Activated T-helper 1 cell treated with anti-CD3 and anti-CD28 coated beads, Interleukin-12 subunit alpha, Interleukin-12 subunit beta, Interleukin-2, Interleukin-4 antibody, amounts not matched to agents 30 ng/mL and 10 ng/mL and 1 ng/mL, durations not matched to agents 14 hours and 24 hours and 36 hours (primary cell): Measurements from ENCODE around the gene CREB5. TPM values are rescaled to one million over a fixed set of nuclear protein-coding genes. Genes with fewer than 3 reads are reported as not detected.
"Not testable (repeated sequence)": the region's sequence is repeated elsewhere in the genome, so short reads cannot be mapped to it uniquely, and the experiment has no call there.

Experiments used
- DNase-seq: peaks from one replicate; pipeline ENCODE4 v3.0.0; 2021; ENCODE audit warnings: low spot score
- H3K27ac Mint-ChIP-seq: one replicate; pipeline ENCODE4 v1.8.0; 2021; ENCODE audit warnings: mild to moderate bottlenecking, mixed read lengths
- H3K27me3 Mint-ChIP-seq: one replicate; pipeline ENCODE4 v1.8.0; 2022; ENCODE audit warnings: mild to moderate bottlenecking, moderate library complexity, mixed read lengths; ENCODE audit not compliant: insufficient read depth
- H3K36me3 Mint-ChIP-seq: one replicate; pipeline ENCODE4 v1.8.0; 2021; ENCODE audit warnings: low read depth, mixed read lengths
- H3K4me1 Mint-ChIP-seq: one replicate; pipeline ENCODE4 v1.8.0; 2021; ENCODE audit warnings: low read depth, mixed read lengths
- H3K4me3 Mint-ChIP-seq: one replicate; pipeline ENCODE4 v1.8.0; 2021; ENCODE audit warnings: mild to moderate bottlenecking, moderate library complexity, mixed read lengths
- H3K9me3 Mint-ChIP-seq: one replicate; pipeline ENCODE4 v1.8.0; 2021; ENCODE audit warnings: mixed read lengths
- intact Hi-C: fragments of 100-400 bp; cut with micrococcal nuclease; formaldehyde crosslinking; loops from one replicate; pipeline ENCODE4 v1.15.1; 2024
- total RNA-seq: library from RNA; stranded (reverse); gene quantifications from 2 replicates; pipeline ENCODE4 v1.2.3, GENCODE V29; 2022

CREB5 gene
- total RNA-seq, 1 donor from 2014 or later: not detected

DNA sequence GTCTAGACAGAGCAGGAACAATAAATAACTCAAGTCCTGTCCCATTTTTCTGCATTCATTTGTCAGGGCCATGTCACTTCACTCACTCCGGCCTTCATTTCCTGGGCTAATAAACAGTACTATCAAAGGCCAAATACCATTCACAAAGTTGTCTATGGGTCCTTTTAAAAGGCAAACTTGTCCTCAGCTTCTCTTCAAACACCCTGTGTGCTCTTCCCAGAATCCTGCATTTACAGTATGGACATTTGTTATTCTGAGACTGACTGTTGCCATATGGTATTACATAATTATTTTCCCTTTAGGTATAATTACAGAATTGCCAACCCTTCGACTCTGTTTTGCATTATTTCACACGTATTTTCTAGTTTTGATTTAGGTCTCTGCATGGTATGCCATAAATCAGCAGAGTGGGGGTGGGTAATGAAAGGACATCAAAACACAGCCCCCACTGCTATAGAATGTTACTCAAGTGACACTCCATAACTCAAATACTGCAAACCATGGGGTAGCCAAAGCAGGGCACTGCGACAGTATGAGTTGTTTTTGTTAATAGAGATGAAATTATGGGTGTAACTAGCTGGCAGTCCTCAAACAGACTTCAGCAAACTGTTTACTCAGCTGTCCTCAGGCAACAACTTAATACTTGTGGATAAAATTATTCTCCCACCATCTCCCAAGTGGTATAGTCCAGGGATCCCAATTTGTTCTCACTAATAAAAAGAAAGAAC, 362.1 kb downstream of the CREB5 start:
- H3K4me1 Mint-ChIP-seq: no peaks in the 10 kb centered on the region
- H3K4me3 Mint-ChIP-seq: no peak overlapping the region
- no peak overlapping the region for H3K27ac Mint-ChIP-seq
- DNase-seq: no peak
- no peaks in the 10 kb centered on the region for H3K36me3 Mint-ChIP-seq
- intact Hi-C loops: no loop called here
- H3K9me3 Mint-ChIP-seq: no peaks in the 10 kb centered on the region
- no peaks in the 10 kb centered on the region for H3K27me3 Mint-ChIP-seq

DNA sequence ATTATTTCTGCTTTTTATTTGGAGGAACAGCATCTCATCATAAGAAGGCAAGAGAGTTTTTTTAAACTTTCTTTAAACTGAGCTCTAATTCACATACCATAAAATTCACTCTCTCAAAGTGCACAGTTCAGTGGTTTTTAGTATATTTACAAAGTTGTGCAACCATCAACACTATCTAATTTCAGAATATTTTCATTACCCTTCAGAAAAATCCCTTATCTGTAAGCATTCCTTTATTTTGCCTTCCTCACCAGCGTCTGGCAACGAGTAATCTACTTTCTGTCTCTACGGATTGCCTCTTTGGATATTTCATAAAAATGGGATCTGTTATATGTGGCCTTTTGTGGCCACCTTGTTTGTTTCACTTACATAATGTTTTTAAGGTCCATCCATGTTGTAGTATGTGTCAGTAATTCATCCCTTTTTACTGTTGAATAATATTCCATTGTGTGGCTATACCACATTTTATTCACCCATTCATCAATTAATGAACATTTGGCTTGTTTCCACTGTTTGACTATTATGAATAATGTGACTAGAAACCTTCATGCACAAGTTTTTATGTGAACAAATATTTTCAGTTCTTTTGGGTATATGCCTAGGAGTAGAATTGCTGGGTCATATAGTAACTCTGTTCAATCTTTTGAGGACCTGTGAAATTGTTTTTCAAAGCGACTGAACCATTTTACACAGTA, 364.3 kb downstream of the CREB5 start:
- H3K4me1 Mint-ChIP-seq: no peaks in the 10 kb centered on the region
- DNase-seq: no peak
- H3K27me3 Mint-ChIP-seq: no peaks in the 10 kb centered on the region
- no peaks in the 10 kb centered on the region for H3K9me3 Mint-ChIP-seq
- intact Hi-C loops: no loop called here
- no peaks in the 10 kb centered on the region for H3K36me3 Mint-ChIP-seq
- H3K4me3 Mint-ChIP-seq: no peak overlapping the region
- H3K27ac Mint-ChIP-seq: no peak overlapping the region

DNA sequence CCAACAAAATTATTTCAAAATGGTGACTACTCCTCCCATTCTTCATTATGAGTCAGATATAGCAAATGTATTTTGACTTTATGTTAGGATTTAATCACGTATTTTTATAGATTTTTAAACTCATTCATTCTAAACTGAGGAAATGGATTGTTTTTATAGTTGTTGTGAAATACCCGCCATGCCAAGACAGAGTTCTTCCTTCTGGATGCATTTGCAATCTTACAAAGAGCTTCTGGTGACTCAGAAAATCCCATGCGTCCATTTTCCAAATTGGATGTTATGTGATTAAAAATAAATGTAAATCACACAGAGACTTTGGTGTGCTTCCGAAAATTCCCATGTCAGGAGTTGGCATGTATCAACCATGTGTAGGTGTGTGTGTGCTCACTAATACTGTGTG, 366.5 kb downstream of the CREB5 start:
- Mint-ChIP-seq H3K9me3 (no peaks in the 10 kb centered on the region), H3K27ac (no peak overlapping the region), H3K4me3 (no peak overlapping the region), H3K27me3 (no peaks in the 10 kb centered on the region), H3K4me1 (no peaks in the 10 kb centered on the region), H3K36me3 (no peaks in the 10 kb centered on the region)
- DNase-seq: no peak
- intact Hi-C loops: no loop called here

DNA sequence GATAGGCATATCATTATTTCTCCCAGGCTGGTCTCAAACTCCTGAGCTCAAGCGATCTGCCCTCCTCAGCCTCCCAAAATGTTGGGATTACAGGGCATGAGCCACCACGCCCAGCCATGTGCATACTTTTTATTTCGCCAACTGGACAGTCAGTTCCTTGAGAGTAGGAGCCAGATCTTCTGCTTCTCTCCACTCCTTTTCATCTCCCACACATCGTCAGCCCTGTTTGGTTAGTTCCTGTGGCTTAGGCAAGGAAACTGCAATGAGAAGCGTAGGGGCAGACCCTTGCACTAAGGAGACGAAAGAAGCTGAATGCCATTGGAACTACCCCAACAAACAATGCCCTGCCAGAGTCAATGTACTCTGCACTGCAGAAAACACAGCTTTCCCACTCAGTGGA, 367.6 kb downstream of the CREB5 start:
- Mint-ChIP-seq H3K36me3 (no peaks in the 10 kb centered on the region), H3K9me3 (no peaks in the 10 kb centered on the region), H3K4me1 (no peaks in the 10 kb centered on the region), H3K27ac (no peak overlapping the region), H3K27me3 (no peaks in the 10 kb centered on the region), H3K4me3 (no peak overlapping the region)
- DNase-seq: no peak
- intact Hi-C loops: no loop called here

DNA sequence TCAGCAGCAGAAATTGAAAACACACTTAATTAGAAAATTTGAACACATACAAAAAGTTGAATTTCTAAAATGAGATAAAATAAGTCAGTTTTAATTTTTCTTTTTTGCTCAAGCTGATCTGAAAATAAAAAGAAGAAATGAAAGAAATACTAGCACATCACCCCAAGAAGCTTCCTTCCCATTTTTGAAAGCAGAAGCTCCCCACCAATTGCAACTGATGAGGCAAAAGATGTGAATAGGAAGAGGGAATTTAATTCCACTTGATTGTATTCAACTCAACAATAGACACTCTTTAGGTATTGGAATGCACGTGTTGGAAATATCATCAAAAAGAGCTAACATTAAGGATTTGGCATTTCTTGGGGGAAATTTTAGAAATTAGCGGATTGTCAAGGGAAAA, 370.0 kb downstream of the CREB5 start:
- H3K4me3 Mint-ChIP-seq: no peak overlapping the region
- no peaks in the 10 kb centered on the region for H3K27me3 Mint-ChIP-seq
- no peak overlapping the region for H3K27ac Mint-ChIP-seq
- no peaks in the 10 kb centered on the region for H3K4me1 Mint-ChIP-seq
- intact Hi-C loops: no loop called here
- H3K36me3 Mint-ChIP-seq: no peaks in the 10 kb centered on the region
- no peak for DNase-seq
- H3K9me3 Mint-ChIP-seq: no peaks in the 10 kb centered on the region

DNA sequence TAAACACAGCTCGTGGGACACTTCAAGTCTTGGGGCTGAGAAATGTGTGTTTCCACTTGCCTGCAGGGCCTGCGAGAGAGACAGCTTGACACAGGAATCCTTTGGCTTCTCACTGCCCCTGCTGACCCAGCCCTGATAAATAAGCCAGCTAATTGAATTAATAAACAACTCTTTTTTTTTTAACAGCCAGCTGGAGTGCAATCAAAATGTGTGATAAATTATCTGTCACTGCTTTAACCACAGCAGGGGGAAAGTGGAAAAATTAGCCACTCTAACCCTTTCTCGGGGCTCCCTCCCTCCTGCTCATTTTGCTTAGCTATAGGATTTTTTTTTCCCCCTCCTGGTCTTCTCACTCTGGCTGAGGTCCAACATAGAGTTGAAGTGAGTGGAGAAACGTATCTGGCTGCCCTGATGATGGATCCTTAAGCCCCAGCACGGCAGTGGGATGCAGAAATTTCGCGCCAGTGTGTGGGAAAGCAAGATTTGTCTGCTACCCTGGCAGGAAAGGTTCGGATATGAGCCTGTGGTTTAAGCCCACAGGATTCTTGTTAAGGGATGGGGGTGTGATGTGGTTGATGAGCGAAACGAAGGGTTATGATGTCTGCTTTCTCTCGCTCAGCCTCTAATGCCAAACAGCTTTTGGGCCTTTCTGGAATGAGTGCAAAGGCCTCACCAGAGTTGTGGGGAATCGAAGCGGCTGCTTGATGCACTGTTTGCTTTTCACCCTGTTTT, 372.0 kb downstream of the CREB5 start:
- Mint-ChIP-seq H3K36me3 (no peaks in the 10 kb centered on the region), H3K27ac (no peak overlapping the region), H3K4me1 (no peaks in the 10 kb centered on the region), H3K4me3 (no peak overlapping the region), H3K9me3 (no peaks in the 10 kb centered on the region), H3K27me3 (no peaks in the 10 kb centered on the region)
- intact Hi-C loops: no loop called here
- DNase-seq: no peak

DNA sequence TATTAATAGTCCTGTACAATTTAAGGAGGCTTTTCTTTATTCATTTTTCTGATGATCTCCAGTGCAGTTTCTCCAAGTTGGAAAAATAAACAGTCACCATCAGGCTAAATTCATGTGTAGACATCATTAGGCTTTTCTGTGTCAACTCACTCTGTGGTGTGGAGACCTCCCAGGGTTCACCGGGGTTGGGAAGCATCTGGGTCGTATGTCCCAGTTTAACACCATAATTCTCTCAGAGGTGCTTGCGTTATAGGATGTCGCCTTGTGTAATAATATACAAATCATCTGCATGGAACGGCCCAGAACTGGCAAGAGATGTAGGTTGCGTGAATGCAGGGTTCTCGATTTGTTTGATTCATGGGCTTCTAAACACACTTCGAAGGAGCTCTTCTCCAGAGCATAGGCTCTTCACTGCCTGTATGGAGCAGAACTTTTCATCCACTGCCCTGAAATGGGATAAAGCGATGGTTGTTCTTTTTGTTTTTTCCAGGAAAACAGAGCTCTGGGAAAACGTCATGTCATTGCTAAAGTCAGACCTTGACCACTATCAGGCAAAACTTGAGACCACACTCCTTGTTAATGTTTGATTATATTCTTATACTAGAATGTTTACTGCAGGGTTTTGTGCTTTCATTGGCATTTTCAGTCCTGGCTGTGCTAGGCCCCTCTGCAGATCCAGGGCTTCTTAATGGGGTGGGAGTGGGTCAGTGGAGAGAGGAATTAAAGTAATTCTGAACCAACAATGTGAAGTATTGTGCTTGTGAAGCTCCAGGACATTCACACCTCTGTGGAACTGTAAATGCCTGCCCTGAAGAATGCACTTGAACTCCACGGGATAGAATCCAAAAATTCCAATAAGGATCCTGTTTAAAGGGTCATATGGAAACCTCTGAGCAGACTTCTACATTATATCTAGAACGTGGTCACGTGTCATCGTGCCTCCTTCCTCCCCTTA, 373.0 kb downstream of the CREB5 start:
- Mint-ChIP-seq H3K9me3 (no peaks in the 10 kb centered on the region), H3K27ac (no peak overlapping the region), H3K4me3 (no peak overlapping the region), H3K4me1 (no peaks in the 10 kb centered on the region), H3K36me3 (no peaks in the 10 kb centered on the region), H3K27me3 (no peaks in the 10 kb centered on the region)
- no peak for DNase-seq
- intact Hi-C loops: no loop called here

DNA sequence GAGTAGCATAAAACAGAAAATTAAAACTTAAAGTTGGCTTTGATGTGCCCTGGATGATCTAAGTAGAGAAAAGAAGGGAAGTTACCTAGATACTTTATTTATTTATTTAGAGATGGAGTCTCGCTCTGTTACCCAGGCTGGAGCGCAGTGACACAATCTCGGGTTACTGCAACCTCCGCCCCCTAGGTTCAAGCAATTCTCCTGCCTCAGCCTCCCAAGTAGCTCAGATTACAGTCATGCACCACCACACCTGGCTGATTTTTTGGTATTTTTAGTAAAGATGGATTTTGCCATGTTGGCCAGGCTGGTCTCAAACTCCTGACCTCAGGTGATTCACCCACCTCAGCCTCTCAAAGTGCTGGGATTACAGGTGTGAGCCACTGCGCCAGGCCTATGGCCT, 373.8 kb downstream of the CREB5 start:
- intact Hi-C loops, H3K4me3 Mint-ChIP-seq, H3K27me3 Mint-ChIP-seq, DNase-seq, H3K27ac Mint-ChIP-seq, H3K9me3 Mint-ChIP-seq, H3K4me1 Mint-ChIP-seq, H3K36me3 Mint-ChIP-seq: not testable (repeated sequence)

DNA sequence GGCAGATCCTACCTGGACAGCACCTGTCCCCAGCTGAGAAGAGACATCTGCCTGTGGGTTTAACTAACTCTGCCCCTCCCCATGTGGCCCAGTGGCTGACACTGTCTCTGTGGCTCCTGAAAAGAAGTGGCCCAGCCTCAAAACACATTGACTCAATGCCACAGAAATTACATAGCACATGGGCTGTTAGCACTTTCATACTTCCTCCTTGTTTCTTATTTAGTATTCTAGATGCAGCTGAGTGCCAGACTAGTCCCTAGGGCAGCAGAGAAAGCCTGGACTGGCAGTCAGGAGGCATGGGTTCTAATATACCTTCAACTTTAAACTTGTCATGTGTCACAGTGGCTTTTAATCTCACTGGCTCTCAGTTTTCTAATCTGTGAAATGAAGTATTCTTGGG, 374.8 kb downstream of the CREB5 start:
- Mint-ChIP-seq H3K27ac (no peak overlapping the region), H3K27me3 (no peaks in the 10 kb centered on the region), H3K9me3 (no peaks in the 10 kb centered on the region), H3K36me3 (no peaks in the 10 kb centered on the region), H3K4me1 (no peaks in the 10 kb centered on the region), H3K4me3 (no peak overlapping the region)
- intact Hi-C loops: no loop called here
- DNase-seq: no peak

DNA sequence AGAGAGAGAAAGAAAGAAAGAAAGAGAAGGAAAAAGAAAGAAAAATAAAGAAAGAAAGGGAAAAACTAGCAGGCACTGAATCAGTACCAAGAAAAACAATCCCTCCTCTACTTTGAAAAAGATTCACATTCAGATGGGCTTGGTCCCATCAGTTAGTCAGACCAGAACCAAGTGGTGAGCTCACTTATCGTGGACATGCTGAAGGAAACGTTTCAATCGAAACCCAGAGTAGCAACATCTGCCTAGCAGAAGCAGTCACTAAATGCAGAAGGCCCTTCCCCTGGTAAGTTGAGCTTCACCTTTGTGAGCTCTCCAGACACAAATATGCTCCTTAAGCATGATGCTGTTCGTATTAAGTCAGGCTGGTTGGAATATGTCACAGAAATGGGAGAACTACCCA, 378.1 kb downstream of the CREB5 start:
- H3K4me1 Mint-ChIP-seq: no peaks in the 10 kb centered on the region
- no peak overlapping the region for H3K4me3 Mint-ChIP-seq
- H3K27me3 Mint-ChIP-seq: no peaks in the 10 kb centered on the region

DNA sequence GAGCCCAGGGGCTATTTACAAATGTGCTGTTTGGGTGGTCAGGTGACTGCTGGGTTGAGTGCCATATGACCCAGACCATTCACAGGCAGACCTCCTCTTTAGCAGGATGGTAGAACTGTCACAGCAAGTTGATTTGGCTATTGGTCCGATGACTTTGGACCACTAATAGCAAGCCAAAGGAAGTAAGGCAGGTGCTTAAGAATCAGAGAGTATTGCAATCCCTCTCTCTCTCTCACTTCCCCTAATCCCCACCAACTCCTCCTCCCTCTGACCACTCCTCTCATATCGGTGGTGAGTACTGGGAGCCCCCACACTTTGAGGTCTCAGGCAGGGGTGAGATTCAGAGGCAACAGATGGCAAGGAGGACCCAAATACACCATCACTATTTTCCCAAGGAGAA, 380.5 kb downstream of the CREB5 start:
- Mint-ChIP-seq H3K27ac (no peak overlapping the region), H3K36me3 (no peaks in the 10 kb centered on the region), H3K9me3 (no peaks in the 10 kb centered on the region), H3K4me1 (no peaks in the 10 kb centered on the region), H3K27me3 (no peaks in the 10 kb centered on the region), H3K4me3 (no peak overlapping the region)
- no peak for DNase-seq
- intact Hi-C loops: no loop called here

More for the DNA sequence above, 378.1 kb downstream of the CREB5 start:
- no peak for DNase-seq
- Mint-ChIP-seq H3K27ac (no peak overlapping the region), H3K9me3 (no peaks in the 10 kb centered on the region), H3K36me3 (no peaks in the 10 kb centered on the region)
- intact Hi-C loops: no loop called here

DNA sequence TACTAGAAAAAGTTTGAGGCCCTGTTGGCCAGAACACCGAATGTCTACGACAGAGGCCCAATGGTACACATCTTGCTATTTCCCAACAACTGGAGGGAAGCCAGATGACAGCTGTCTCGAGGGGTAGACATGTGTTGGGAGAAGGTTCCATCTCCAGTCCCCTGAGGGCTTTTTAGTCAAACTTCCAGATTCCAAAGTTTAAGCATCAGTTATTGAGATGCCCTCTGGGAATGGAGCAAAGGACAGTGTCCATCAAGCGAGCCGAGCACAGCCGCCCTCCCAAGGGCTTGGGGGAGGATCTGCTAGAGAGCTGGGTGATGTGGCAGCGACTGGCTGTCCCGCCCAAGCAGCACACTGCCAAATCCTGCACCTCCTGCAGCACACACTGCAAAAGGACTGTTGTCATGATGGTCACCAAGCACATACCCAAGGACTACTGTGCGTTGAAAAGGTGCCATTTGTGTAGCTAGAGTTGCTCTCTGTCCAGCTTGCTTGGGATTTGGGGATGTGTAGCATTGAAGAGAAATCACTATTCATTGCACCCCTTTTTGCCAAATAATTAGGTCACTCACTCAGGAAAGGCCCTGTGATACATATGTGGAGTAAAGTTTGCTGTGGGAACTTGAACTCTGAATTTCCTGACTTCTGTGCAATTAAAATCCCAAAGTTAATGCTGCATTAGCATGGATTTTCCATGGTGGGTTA, 381.2 kb downstream of the CREB5 start:
- no peaks in the 10 kb centered on the region for H3K36me3 Mint-ChIP-seq
- no peaks in the 10 kb centered on the region for H3K4me1 Mint-ChIP-seq
- H3K27me3 Mint-ChIP-seq: no peaks in the 10 kb centered on the region
- DNase-seq: no peak
- intact Hi-C loops: no loop called here
- no peak overlapping the region for H3K4me3 Mint-ChIP-seq
- no peaks in the 10 kb centered on the region for H3K9me3 Mint-ChIP-seq
- H3K27ac Mint-ChIP-seq: no peak overlapping the region
